Fibroblast of lung (primary cell): Measurements from ENCODE around the gene DHX15.

Experiments used
- EZH2 ChIP-seq: IDR thresholded peaks from 2 replicates; pipeline ENCODE4 v1.5.1; 2012; ENCODE audit warnings: low read length, control low read depth, mild to moderate bottlenecking; ENCODE audit errors: missing control alignments
- TF ChIP-seq, protein P1 (sequence below), 2 donors: IDR thresholded peaks in 1 of 2; conservative IDR thresholded peaks in 1 of 2; 1 replicate in 1 of 2; 2 replicates in 1 of 2; pipeline ENCODE4 v1.5.1; 2011 to 2012; ENCODE audit warnings: low read length in 2 of 2, control low read depth in 1 of 2, inconsistent platforms in 1 of 2, low read depth in 1 of 2, mild to moderate bottlenecking in 1 of 2

DNA sequence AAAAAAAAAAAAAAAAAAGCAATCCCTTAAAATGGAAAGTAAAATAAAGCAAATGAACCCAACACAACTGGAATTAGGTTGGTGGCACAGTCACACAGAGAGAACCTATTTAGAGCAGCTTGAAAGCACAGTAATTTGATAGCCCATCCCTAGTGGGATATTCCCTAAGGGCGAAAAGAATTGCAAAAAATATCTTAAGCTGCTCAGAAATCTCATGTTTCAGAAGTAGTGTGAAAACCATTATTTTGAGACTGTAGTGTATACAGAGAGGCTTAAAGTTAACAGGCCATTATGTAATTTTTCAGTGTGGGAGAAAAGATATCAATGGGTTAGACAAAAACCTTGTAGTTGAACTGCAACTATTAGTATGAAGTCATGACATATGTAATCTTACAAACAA lies 40.0 kb upstream of the DHX15 start:
- TF ChIP-seq, protein P1, sequence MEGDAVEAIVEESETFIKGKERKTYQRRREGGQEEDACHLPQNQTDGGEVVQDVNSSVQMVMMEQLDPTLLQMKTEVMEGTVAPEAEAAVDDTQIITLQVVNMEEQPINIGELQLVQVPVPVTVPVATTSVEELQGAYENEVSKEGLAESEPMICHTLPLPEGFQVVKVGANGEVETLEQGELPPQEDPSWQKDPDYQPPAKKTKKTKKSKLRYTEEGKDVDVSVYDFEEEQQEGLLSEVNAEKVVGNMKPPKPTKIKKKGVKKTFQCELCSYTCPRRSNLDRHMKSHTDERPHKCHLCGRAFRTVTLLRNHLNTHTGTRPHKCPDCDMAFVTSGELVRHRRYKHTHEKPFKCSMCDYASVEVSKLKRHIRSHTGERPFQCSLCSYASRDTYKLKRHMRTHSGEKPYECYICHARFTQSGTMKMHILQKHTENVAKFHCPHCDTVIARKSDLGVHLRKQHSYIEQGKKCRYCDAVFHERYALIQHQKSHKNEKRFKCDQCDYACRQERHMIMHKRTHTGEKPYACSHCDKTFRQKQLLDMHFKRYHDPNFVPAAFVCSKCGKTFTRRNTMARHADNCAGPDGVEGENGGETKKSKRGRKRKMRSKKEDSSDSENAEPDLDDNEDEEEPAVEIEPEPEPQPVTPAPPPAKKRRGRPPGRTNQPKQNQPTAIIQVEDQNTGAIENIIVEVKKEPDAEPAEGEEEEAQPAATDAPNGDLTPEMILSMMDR (conservative IDR thresholded peaks at IDR 0.05 in 1 of 2, IDR thresholded peaks at IDR 0.05 in 1 of 2; ENCODE audit: low read depth in 1 of 2, low read length in 2 of 2) = no peak
- TF ChIP-seq EZH2 = no peak
